GM12878 (cell line): ENCODE data around the gene CDH15. TPM values are rescaled to one million over a fixed set of nuclear protein-coding genes. Genes with fewer than 3 reads are reported as not detected.
A peak's percentile ranks its signal among the peaks of the same experiment; 100 is the strongest.

ENCODE experiments used
- ATAC-seq: fragments of 200-7000 bp; cut with Tn5 transposase; 3 replicates; pipeline ENCODE4 v1.9.1; 2020; ENCODE audit warnings: mild to moderate bottlenecking, moderate library complexity
- BruUV-seq: library from RNA; stranded (reverse); fragments of 400-500 nt; replicated peaks from 2 replicates; lab custom pipeline; 2021; lab: Mats Ljungman, UMichigan
- CTCF ChIA-PET: fragments of 300-600 bp; sonication (Branson Sonifier 250); formaldehyde crosslinking; extraction: SDS; loops from one replicate; lab custom pipeline; 2021; ENCODE audit warnings: inconsistent platforms; lab: Yijun Ruan, JAX
- POLR2A ChIA-PET: fragments of 350-600 bp; formaldehyde crosslinking; extraction: SDS; loops from one replicate; lab custom pipeline; 2021; ENCODE audit warnings: inconsistent platforms; lab: Charles Lee
- RAD21 ChIA-PET: fragments of 300-600 bp; sonication (Branson Sonifier 250); formaldehyde crosslinking; loops from one replicate; lab custom pipeline; 2023; ENCODE audit warnings: antibody characterized with exemption; ENCODE audit not compliant: unreplicated experiment; lab: Charles Lee
- SMC1A ChIA-PET: fragments of 300-600 bp; sonication (Branson Sonifier 250); formaldehyde crosslinking; loops from one replicate; lab custom pipeline; 2023; ENCODE audit not compliant: unreplicated experiment, uncharacterized antibody; lab: Charles Lee
- DNase-seq: peaks from one replicate; pipeline ENCODE4 v3.0.0-alpha.2; 2011; ENCODE audit warnings: low read depth, low spot score
- FAIRE-seq: peaks from 3 replicates; lab custom pipeline; 2011; peaks lifted over from hg19 to GRCh38; lab: Jason Lieb, UNC
- H2AFZ ChIP-seq: 2 replicates; pipeline ENCODE4 v1.6.0; 2011; ENCODE audit warnings: low read depth, low read length, control low read depth; ENCODE audit not compliant: control insufficient read depth
- H3K27ac ChIP-seq: 2 replicates; pipeline ENCODE4 v1.5.1; 2011; ENCODE audit warnings: control low read depth; ENCODE audit not compliant: control insufficient read depth, insufficient read depth
- H3K27me3 ChIP-seq, 2 experiments: replicated peaks in 1 of 2; 2 replicates each; pipeline versions ENCODE4 v1.6.0 to v1.6.1; 2011; ENCODE audit warnings: low read length in 1 of 2; ENCODE audit not compliant: control insufficient read depth in 2 of 2, insufficient read depth in 2 of 2
- H3K36me3 ChIP-seq, 2 experiments: 2 replicates each; pipeline ENCODE4 v1.5.1; 2011; ENCODE audit warnings: low read length in 1 of 2; ENCODE audit not compliant: control insufficient read depth in 2 of 2, insufficient read depth in 2 of 2
- H3K4me1 ChIP-seq: 2 replicates; pipeline ENCODE4 v1.6.1; 2011; ENCODE audit warnings: mild to moderate bottlenecking, low read length, moderate library complexity, mixed read lengths; ENCODE audit not compliant: control insufficient read depth, insufficient read depth
- H3K4me2 ChIP-seq: 2 replicates; pipeline ENCODE4 v1.6.0; 2011; ENCODE audit warnings: control low read depth; ENCODE audit not compliant: control insufficient read depth, insufficient read depth
- H3K4me3 ChIP-seq: fragments of 200-600 bp; sonication (generic); 2 replicates; pipeline ENCODE4 v1.5.1; 2016
- H3K79me2 ChIP-seq: 2 replicates; pipeline ENCODE4 v1.6.0; 2011; ENCODE audit warnings: low read length; ENCODE audit not compliant: control insufficient read depth, insufficient read depth
- H3K9ac ChIP-seq: 2 replicates; pipeline ENCODE4 v1.8.0; 2011; ENCODE audit warnings: low read length, control low read depth, mixed read lengths; ENCODE audit not compliant: control insufficient read depth, insufficient read depth
- H3K9me3 ChIP-seq: replicated peaks from 3 replicates; pipeline ENCODE4 v1.5.1; 2011; ENCODE audit warnings: mild to moderate bottlenecking, low read length; ENCODE audit not compliant: control insufficient read depth, insufficient read depth
- H4K20me1 ChIP-seq: 2 replicates; pipeline ENCODE4 v1.6.0; 2011; ENCODE audit not compliant: control insufficient read depth, insufficient read depth
- POLR2A ChIP-seq: IDR thresholded peaks from 2 replicates; pipeline ENCODE4 v1.6.1; 2011; ENCODE audit warnings: low read depth, mild to moderate bottlenecking, low read length
- WGBS: methylation state at CpG from one replicate; pipeline ENCODE4 v1.1.6; 2016; ENCODE audit warnings: low lambda C conversion rate; ENCODE audit not compliant: insufficient replicate concordance, insufficient coverage; ENCODE audit errors: missing lambda C conversion rate; 5-methylcytosine and 5-hydroxymethylcytosine counted together
- in situ Hi-C: fragments of 300-500 bp; cut with MboI; formaldehyde crosslinking; loops from 9 replicates; pipeline ENCODE4 v1.14.3; 2018; ENCODE audit warnings: mixed read lengths
- intact Hi-C: fragments of 100-400 bp; cut with micrococcal nuclease; formaldehyde crosslinking; loops from one replicate; pipeline ENCODE4 v1.14.2; 2022; ENCODE audit not compliant: unreplicated experiment
- polyA plus RNA-seq, 11 experiments: library from polyadenylated mRNA; depleted of rRNA in 4 of 11; unstranded in 6 of 11; stranded (reverse) in 5 of 11; fragments of >200 nt; fragmentation: Nextera tagmentation in 4 of 11; fragmentation: Illumina TruSeq in 1 of 11; extraction: Ambion mirVana in 4 of 11; extraction: Trizol in 1 of 11; gene quantifications; 1 replicate in 1 of 11; 2 replicates in 10 of 11; pipeline versions ENCODE4 v1.2.1 to v1.2.3, GENCODE V29; 2011 to 2016; ENCODE audit warnings: inconsistent platforms in 2 of 11, missing spikeins in 2 of 11, low read depth in 1 of 11
- total RNA-seq, 4 experiments: library from RNA; depleted of rRNA in 3 of 4; stranded (reverse); fragments of >200 nt in 3 of 4; fragmentation: Illumina TruSeq in 1 of 4; extraction: Trizol in 1 of 4; gene quantifications; 2 replicates each; pipeline versions ENCODE4 v1.2.1 to v1.2.3, GENCODE V29; 2013 to 2021
- TF ChIP-seq, protein P1 (sequence below): fragments of 450-650 bp; IDR thresholded peaks from 2 replicates; pipeline ENCODE4 v1.6.1; 2016; ENCODE audit warnings: mild to moderate bottlenecking, moderate library complexity, borderline replicate concordance

CDH15 gene
- total and polyA plus RNA-seq, 10 of the 15 experiments (the other 5 are each of a cell fraction or from before 2014, with no cell fraction given), result 0.02 to 0.06 TPM; not detected in 8

GRCh38 chr16:89156740-89157645 lies 14.6 kb upstream of the CDH15 start:
- no peak overlapping the region for H3K4me2 ChIP-seq
- peak; percentile 37; the same call in 1 of the 2 replicates for TF ChIP-seq POLR2A
- TF ChIP-seq, protein P1, sequence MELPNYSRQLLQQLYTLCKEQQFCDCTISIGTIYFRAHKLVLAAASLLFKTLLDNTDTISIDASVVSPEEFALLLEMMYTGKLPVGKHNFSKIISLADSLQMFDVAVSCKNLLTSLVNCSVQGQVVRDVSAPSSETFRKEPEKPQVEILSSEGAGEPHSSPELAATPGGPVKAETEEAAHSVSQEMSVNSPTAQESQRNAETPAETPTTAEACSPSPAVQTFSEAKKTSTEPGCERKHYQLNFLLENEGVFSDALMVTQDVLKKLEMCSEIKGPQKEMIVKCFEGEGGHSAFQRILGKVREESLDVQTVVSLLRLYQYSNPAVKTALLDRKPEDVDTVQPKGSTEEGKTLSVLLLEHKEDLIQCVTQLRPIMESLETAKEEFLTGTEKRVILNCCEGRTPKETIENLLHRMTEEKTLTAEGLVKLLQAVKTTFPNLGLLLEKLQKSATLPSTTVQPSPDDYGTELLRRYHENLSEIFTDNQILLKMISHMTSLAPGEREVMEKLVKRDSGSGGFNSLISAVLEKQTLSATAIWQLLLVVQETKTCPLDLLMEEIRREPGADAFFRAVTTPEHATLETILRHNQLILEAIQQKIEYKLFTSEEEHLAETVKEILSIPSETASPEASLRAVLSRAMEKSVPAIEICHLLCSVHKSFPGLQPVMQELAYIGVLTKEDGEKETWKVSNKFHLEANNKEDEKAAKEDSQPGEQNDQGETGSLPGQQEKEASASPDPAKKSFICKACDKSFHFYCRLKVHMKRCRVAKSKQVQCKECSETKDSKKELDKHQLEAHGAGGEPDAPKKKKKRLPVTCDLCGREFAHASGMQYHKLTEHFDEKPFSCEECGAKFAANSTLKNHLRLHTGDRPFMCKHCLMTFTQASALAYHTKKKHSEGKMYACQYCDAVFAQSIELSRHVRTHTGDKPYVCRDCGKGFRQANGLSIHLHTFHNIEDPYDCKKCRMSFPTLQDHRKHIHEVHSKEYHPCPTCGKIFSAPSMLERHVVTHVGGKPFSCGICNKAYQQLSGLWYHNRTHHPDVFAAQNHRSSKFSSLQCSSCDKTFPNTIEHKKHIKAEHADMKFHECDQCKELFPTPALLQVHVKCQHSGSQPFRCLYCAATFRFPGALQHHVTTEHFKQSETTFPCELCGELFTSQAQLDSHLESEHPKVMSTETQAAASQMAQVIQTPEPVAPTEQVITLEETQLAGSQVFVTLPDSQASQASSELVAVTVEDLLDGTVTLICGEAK, result no peak
- intact Hi-C loops (no loop called here), in situ Hi-C loops (no loop called here)
- no peaks in the 10 kb centered on the region for H3K36me3 ChIP-seq
- FAIRE-seq (no peak), DNase-seq (no peak), ATAC-seq (no peak)
- BruUV-seq, result no TSS peak
- no peaks in the 10 kb centered on the region for H3K4me1 ChIP-seq
- H4K20me1 ChIP-seq, result no peaks in the 10 kb centered on the region
- WGBS, result 79% methylated on average over 26 of the region's 26 CpGs
- CTCF ChIA-PET, result interaction anchor here (0.7 to 1.5 kb wide), 3 partner anchors 10 to 395 kb away, joined by 3 to 4 read pairs (median 4); no protein-coding TSS in a partner anchor
- H3K27me3 ChIP-seq, result no peaks in the 10 kb centered on the region
- H3K4me3 ChIP-seq, result no peak overlapping the region
- H3K27ac ChIP-seq, result no peak overlapping the region
- POLR2A ChIA-PET, result no interaction called here
- RAD21 ChIA-PET, result no interaction called here
- H2AFZ ChIP-seq, result no peak overlapping the region
- H3K9ac ChIP-seq, result no peak overlapping the region
- SMC1A ChIA-PET, result interaction anchor here (1.7 kb wide), 1 partner anchor 185 kb away, joined by 5 read pairs; no protein-coding TSS in a partner anchor
- no peaks in the 10 kb centered on the region; the same call in 2 of the 3 replicates for H3K9me3 ChIP-seq
- no peaks in the 10 kb centered on the region for H3K79me2 ChIP-seq
